ENCODE measurements around the gene TRIB2. TPM values are rescaled to one million over a fixed set of nuclear protein-coding genes. Genes with fewer than 3 reads are reported as not detected.

TRIB2 gene
- total and polyA plus RNA-seq, 2 of the 13 experiments (the other 11 are each of a cell fraction or from before 2014, with no cell fraction given), result 1.1 to 2.3 TPM

GRCh38 chr2:12728221-12728777 is 11.6 kb downstream of the TRIB2 start:
- no peak overlapping the region for H3K4me2 ChIP-seq (ENCODE audit: low read depth, low read length)
- no peak for FAIRE-seq

DNA sequence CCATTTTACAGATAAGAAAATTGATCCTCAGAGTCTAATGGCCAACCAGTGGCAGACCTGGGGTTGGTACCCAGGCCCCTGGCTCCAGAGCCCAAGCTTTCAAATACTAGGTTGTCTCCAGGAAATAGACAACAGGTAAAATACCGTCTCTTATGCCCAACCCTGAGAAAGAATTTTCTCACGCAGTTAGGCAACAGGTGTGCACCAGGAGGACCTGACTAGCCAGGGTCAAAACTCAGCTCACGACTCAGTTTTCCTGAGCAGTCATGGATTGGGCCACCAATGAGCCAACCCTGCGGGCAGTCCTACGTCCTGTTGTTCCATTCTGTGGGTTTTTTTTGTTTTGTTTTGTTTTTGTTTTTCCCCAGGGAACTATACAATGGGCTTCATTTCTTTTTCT is 13.5 kb downstream of the TRIB2 start:
- 74% methylated on average over 5 of the region's 5 CpGs for WGBS (ENCODE audit: low lambda C conversion rate)
- BruUV-seq (replicated peaks), result no TSS peak
- Histone ChIP-seq H3K27me3 (ENCODE audit: control insufficient read depth in 1 of 2, insufficient read depth in 2 of 2, low read length in 2 of 2) (no peaks in the 10 kb centered on the region), H3K9me3 (ENCODE audit: low read length) (no peaks in the 10 kb centered on the region), H3K36me3 (replicated peaks in 1 of 2; ENCODE audit: control insufficient read depth in 1 of 2, insufficient read depth in 2 of 2, low read length in 2 of 2) (no peaks in the 10 kb centered on the region), H2AFZ (ENCODE audit: low read length) (no peak overlapping the region), H3K4me2 (ENCODE audit: low read depth, low read length) (no peak overlapping the region), H3K9ac (ENCODE audit: insufficient read depth, low read depth, low read length) (no peak overlapping the region), H3K4me3 (replicated peaks in 1 of 3; ENCODE audit: insufficient read depth in 1 of 3, low read depth in 2 of 3, low read length in 3 of 3) (no peak overlapping the region), H4K20me1 (ENCODE audit: insufficient read depth, low read length) (no peaks in the 10 kb centered on the region), H3K27ac (ENCODE audit: extremely low read length, insufficient read depth, low read length) (no peak overlapping the region), H3K4me1 (ENCODE audit: insufficient read depth, low read length) (peaks cover 6% of the 10 kb centered on the region), H3K79me2 (ENCODE audit: insufficient read depth, low read length) (no peaks in the 10 kb centered on the region)
- intact Hi-C loops (cut with micrococcal nuclease; ENCODE audit: unreplicated experiment), result no loop called here
- POLR2A ChIA-PET, result no interaction called here
- DNase-seq (ENCODE audit: low spot score), result no peak
- no peak for ATAC-seq
- no peak for FAIRE-seq
- in situ Hi-C loops (cut with HindIII; ENCODE audit: extremely low pct_ligation_motif_present, low pct_unique_long_range_greater_than_20kb), result no loop called here
- TF ChIP-seq RCOR2 (CRISPR knock-in tag; IDR thresholded peaks at IDR 0.05) (no peak), FOXO4 (CRISPR knock-in tag; conservative IDR thresholded peaks at IDR 0.05) (no peak), ZNF761 (CRISPR knock-in tag; conservative IDR thresholded peaks at IDR 0.05) (no peak), SRSF1 (optimal IDR thresholded peaks at IDR 0.05; ENCODE audit: low read depth, low read length) (no peak), ZNF569 (CRISPR knock-in tag; IDR thresholded peaks at IDR 0.05; ENCODE audit: borderline replicate concordance) (no peak), FIP1L1 (IDR thresholded peaks at IDR 0.05; ENCODE audit: borderline replicate concordance, insufficient read depth, low read depth, low read length) (no peak), BORCS8-MEF2B (CRISPR knock-in tag; IDR thresholded peaks at IDR 0.05) (no peak), NR1H2 (CRISPR knock-in tag; IDR thresholded peaks at IDR 0.05; ENCODE audit: borderline replicate concordance, low read depth) (no peak), GMEB2 (CRISPR knock-in tag; IDR thresholded peaks at IDR 0.05; ENCODE audit: low read depth) (no peak), ZKSCAN5 (CRISPR knock-in tag; IDR thresholded peaks at IDR 0.05) (no peak), ZFYVE20 (CRISPR knock-in tag; IDR thresholded peaks at IDR 0.05; ENCODE audit: borderline replicate concordance, low read depth) (no peak)
- TF ChIP-seq, protein P1, sequence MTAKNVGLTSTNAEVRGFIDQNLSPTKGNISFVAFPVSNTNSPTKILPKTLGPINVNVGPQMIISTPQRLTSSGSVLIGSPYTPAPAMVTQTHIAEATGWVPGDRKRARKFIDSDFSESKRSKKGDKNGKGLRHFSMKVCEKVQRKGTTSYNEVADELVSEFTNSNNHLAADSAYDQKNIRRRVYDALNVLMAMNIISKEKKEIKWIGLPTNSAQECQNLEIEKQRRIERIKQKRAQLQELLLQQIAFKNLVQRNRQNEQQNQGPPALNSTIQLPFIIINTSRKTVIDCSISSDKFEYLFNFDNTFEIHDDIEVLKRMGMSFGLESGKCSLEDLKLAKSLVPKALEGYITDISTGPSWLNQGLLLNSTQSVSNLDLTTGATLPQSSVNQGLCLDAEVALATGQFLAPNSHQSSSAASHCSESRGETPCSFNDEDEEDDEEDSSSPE (CRISPR knock-in tag; IDR thresholded peaks at IDR 0.05), result no peak
- CTCF ChIA-PET (ENCODE audit: low intra/inter-chr PET ratio, low total read pairs), result no interaction called here

More at GRCh38 chr2:12728221-12728777, 11.6 kb downstream of the TRIB2 start:
- CTCF ChIA-PET (ENCODE audit: low intra/inter-chr PET ratio, low total read pairs), result no interaction called here
- no peak overlapping the region for H3K27ac ChIP-seq (ENCODE audit: extremely low read length, insufficient read depth, low read length)
- no peaks in the 10 kb centered on the region for H4K20me1 ChIP-seq (ENCODE audit: insufficient read depth, low read length)
- POLR2A ChIA-PET, result no interaction called here
- H3K36me3 ChIP-seq (replicated peaks in 1 of 2; ENCODE audit: control insufficient read depth in 1 of 2, insufficient read depth in 2 of 2, low read length in 2 of 2), result no peaks in the 10 kb centered on the region
- H3K79me2 ChIP-seq (ENCODE audit: insufficient read depth, low read length), result no peaks in the 10 kb centered on the region
- 75% methylated on average over 9 of the region's 9 CpGs for whole genome bisulfite sequencing (ENCODE audit: low lambda C conversion rate)
- H3K4me1 ChIP-seq (ENCODE audit: insufficient read depth, low read length), result peaks cover 15% of the 10 kb centered on the region
- no peaks in the 10 kb centered on the region for H3K27me3 ChIP-seq (ENCODE audit: control insufficient read depth in 1 of 2, insufficient read depth in 2 of 2, low read length in 2 of 2)
- no peaks in the 10 kb centered on the region for H3K9me3 ChIP-seq (ENCODE audit: low read length)
- no peak overlapping the region for H3K9ac ChIP-seq (ENCODE audit: insufficient read depth, low read depth, low read length)
- no peak overlapping the region for H3K4me3 ChIP-seq (replicated peaks in 1 of 3; ENCODE audit: insufficient read depth in 1 of 3, low read depth in 2 of 3, low read length in 3 of 3)
- no peak overlapping the region for H2AFZ ChIP-seq (ENCODE audit: low read length)
- DNase-seq (ENCODE audit: low spot score) (no peak), ATAC-seq (no peak)
- TF ChIP-seq SMARCE1 (IDR thresholded peaks at IDR 0.05; ENCODE audit: borderline replicate concordance), result no peak
- intact Hi-C loops (cut with micrococcal nuclease; ENCODE audit: unreplicated experiment), result no loop called here
- in situ Hi-C loops (cut with HindIII; ENCODE audit: extremely low pct_ligation_motif_present, low pct_unique_long_range_greater_than_20kb), result no loop called here
- BruUV-seq (replicated peaks), result no TSS peak
